Stomach (tissue), 9 donors: ENCODE measurements around the gene C1orf50. TPM values are rescaled to one million over a fixed set of nuclear protein-coding genes. Genes with fewer than 3 reads are reported as not detected.

Source experiments
- DNase-seq, 2 donors: peaks; one replicate each; pipeline versions ENCODE4 v3.0.0 to v3.0.0-alpha.2; 2013 to 2019
- H3K27ac ChIP-seq, 5 donors: fragments of 200-600 bp in 4 of 5; sonication (generic) in 4 of 5; one replicate each; pipeline ENCODE4 v1.5.1; 2013 to 2019; ENCODE audit warnings: mild to moderate bottlenecking in 1 of 5, moderate library complexity in 1 of 5
- H3K27me3 ChIP-seq, 3 donors: fragments of 200-600 bp; sonication (generic); one replicate each; pipeline ENCODE4 v1.5.1; 2017 to 2019; ENCODE audit warnings: mixed run types in 1 of 3
- H3K36me3 ChIP-seq, 4 donors: fragments of 200-600 bp; sonication (generic); 1 replicate in 3 of 4; 2 replicates in 1 of 4; pipeline ENCODE4 v1.5.1; 2016 to 2019
- H3K4me1 ChIP-seq, 4 donors: fragments of 200-600 bp; sonication (generic); one replicate each; pipeline ENCODE4 v1.5.1; 2016 to 2019
- H3K4me3 ChIP-seq, 4 donors: fragments of 200-600 bp; sonication (generic) in 3 of 4; one replicate each; pipeline ENCODE4 v1.5.1; 2016 to 2019; ENCODE audit warnings: mild to moderate bottlenecking in 1 of 4
- H3K9me3 ChIP-seq, 4 donors: fragments of 200-600 bp; sonication (generic); one replicate each; pipeline ENCODE4 v1.5.1; 2016 to 2019
- CTCF ChIP-seq, 7 experiments: fragments of 450-650 bp in 4 of 7; fragments of 200-600 bp in 3 of 7; sonication (generic) in 3 of 7; IDR thresholded peaks; one replicate each; pipeline ENCODE4 v1.5.1; 2016 to 2019; ENCODE audit warnings: antibody characterized with exemption in 7 of 7, control low read depth in 2 of 7, mild to moderate bottlenecking in 1 of 7
- EP300 ChIP-seq: sonication (generic); formaldehyde crosslinking; IDR thresholded peaks from one replicate; pipeline ENCODE4 v1.6.1; 2017; ENCODE audit warnings: antibody characterized with exemption
- POLR2A ChIP-seq, 4 donors: fragments of 450-650 bp; IDR thresholded peaks; one replicate each; pipeline ENCODE4 v1.6.1; 2016; ENCODE audit warnings: antibody characterized with exemption in 4 of 4, control low read depth in 2 of 4, mild to moderate bottlenecking in 1 of 4, moderate library complexity in 1 of 4
- POLR2AphosphoS5 ChIP-seq, 3 donors: sonication (generic); formaldehyde crosslinking; IDR thresholded peaks; one replicate each; pipeline ENCODE4 v1.6.1; 2016; ENCODE audit warnings: antibody characterized with exemption in 3 of 3
- WGBS, 5 donors: extraction: QIAGEN DNeasy Blood & Tissue Kit in 3 of 5; methylation state at CpG; one replicate each; pipeline versions ENCODE4 v1.1.5 to v1.1.7; 2013 to 2018; 5-methylcytosine and 5-hydroxymethylcytosine counted together
- intact Hi-C: fragments of 100-400 bp; cut with DNase I; formaldehyde crosslinking; loops from one replicate; pipeline ENCODE4 v1.15.1; 2023; ENCODE audit warnings: low total_unique reads
- polyA plus RNA-seq, 3 donors: library from polyadenylated mRNA; stranded (reverse); fragments of 200-250 nt; gene quantifications; one replicate each; pipeline ENCODE4 v1.2.3, GENCODE V29; 2013
- total RNA-seq, 5 donors: library from RNA; depleted of rRNA; stranded (reverse); fragments of >200 nt; gene quantifications; one replicate each; pipeline versions ENCODE4 v1.1.0 to v1.2.3, GENCODE V29; 2014 to 2016
- donor health status: healthy with polysubstance abuse.
- donor health status: Bipolar disorder and iron deficiency.
- donor health status: healthy.

C1orf50 gene
- total and polyA plus RNA-seq, 8 donors = 0.89 to 6.7 (median 5.0) TPM; not detected in 2

GRCh38 chr1:42742617-42743316 lies 24.3 kb upstream of the C1orf50 start:
- TF ChIP-seq POLR2AphosphoS5 (IDR thresholded peaks at IDR 0.05) = no peak
- no peak for TF ChIP-seq POLR2A (IDR thresholded peaks at IDR 0.05)
- no peak for TF ChIP-seq EP300
- no peak for TF ChIP-seq CTCF (IDR thresholded peaks at IDR 0.05)
- no peak for DNase-seq
- 84 to 91% (median 86%) methylated on average over 9 of the region's 9 CpGs for WGBS, 5 donors
- no peaks in the 10 kb centered on the region for H3K27me3 ChIP-seq
- no peak overlapping the region for H3K4me3 ChIP-seq
- H3K27ac ChIP-seq = no peak overlapping the region
- H3K4me1 ChIP-seq = peaks cover 0 to 5% (median 0%) of the 10 kb centered on the region in 4 donors
- peaks cover 0 to 23% (median 20%) of the 10 kb centered on the region in 4 donors for H3K36me3 ChIP-seq
- no peaks in the 10 kb centered on the region for H3K9me3 ChIP-seq
- intact Hi-C loops = loop anchor here (10.0 kb wide), 2 partner anchors 168 to 598 kb away; no protein-coding TSS in a partner anchor

- TF ChIP-seq CTCF (IDR thresholded peaks at IDR 0.05) = no peak
- Histone ChIP-seq H3K4me1 (peaks cover 0 to 5% (median 0%) of the 10 kb centered on the region in 4 donors), H3K27ac (no peak overlapping the region), H3K9me3 (no peaks in the 10 kb centered on the region), H3K27me3 (no peaks in the 10 kb centered on the region), H3K36me3 (peaks cover 0 to 30% (median 27%) of the 10 kb centered on the region in 4 donors), H3K4me3 (no peak overlapping the region)
- WGBS, 5 donors = 76 to 82% (median 78%) methylated on average over 21 of the region's 21 CpGs
- intact Hi-C loops = loop anchor here (10.0 kb wide), 2 partner anchors 169 to 599 kb away; no protein-coding TSS in a partner anchor
- DNase-seq = no peak
These were observed 23.5 kb upstream of the C1orf50 start for GRCh38 chr1:42743317-42744147.

- Histone ChIP-seq H3K36me3 (peaks cover 0 to 36% (median 33%) of the 10 kb centered on the region in 4 donors), H3K27me3 (no peaks in the 10 kb centered on the region), H3K27ac (no peak overlapping the region), H3K4me1 (peaks cover 0 to 5% (median 0%) of the 10 kb centered on the region in 4 donors), H3K4me3 (no peak overlapping the region), H3K9me3 (no peaks in the 10 kb centered on the region)
- 86 to 93% (median 91%) methylated on average over 9 of the region's 9 CpGs for WGBS, 5 donors
- intact Hi-C loops = loop anchor here (10.0 kb wide), 2 partner anchors 169 to 599 kb away; no protein-coding TSS in a partner anchor
- DNase-seq = no peak
- no peak for TF ChIP-seq POLR2A (IDR thresholded peaks at IDR 0.05)
- TF ChIP-seq CTCF (IDR thresholded peaks at IDR 0.05) = no peak
- no peak for TF ChIP-seq POLR2AphosphoS5 (IDR thresholded peaks at IDR 0.05)
These were observed 23.0 kb upstream of the C1orf50 start for GRCh38 chr1:42744148-42744413.

GRCh38 chr1:42745851-42746250 lies 21.2 kb upstream of the C1orf50 start:
- DNase-seq = no peak
- no peaks in the 10 kb centered on the region for H3K9me3 ChIP-seq
- no peaks in the 10 kb centered on the region for H3K27me3 ChIP-seq
- no peak overlapping the region for H3K4me3 ChIP-seq
- peaks cover 7 to 51% (median 48%) of the 10 kb centered on the region in 4 donors for H3K36me3 ChIP-seq
- H3K4me1 ChIP-seq = no peaks in the 10 kb centered on the region
- WGBS, 5 donors = 55 to 84% (median 74%) methylated on average over 8 of the region's 8 CpGs
- peak overlapping the region in 1 of 5 donors; percentile 34 for H3K27ac ChIP-seq
- intact Hi-C loops = loop anchor here (10.0 kb wide), 2 partner anchors 171 to 601 kb away; no protein-coding TSS in a partner anchor
- TF ChIP-seq POLR2AphosphoS5 (IDR thresholded peaks at IDR 0.05) (no peak), POLR2A (IDR thresholded peaks at IDR 0.05) (no peak), EP300 (no peak), CTCF (IDR thresholded peaks at IDR 0.05) (no peak)
